B cell (primary cell): ENCODE measurements around the gene MINDY4B. TPM values are rescaled to one million over a fixed set of nuclear protein-coding genes. Genes with fewer than 3 reads are reported as not detected.

Experiments
- ATAC-seq: fragments of 200-7000 bp; cut with Tn5 transposase; one replicate; pipeline ENCODE4 v1.10.0; 2021; ENCODE audit warnings: low read depth, mild to moderate bottlenecking, moderate number of reproducible peaks, moderate library complexity
- CTCF ChIA-PET: fragments of 350-600 bp; sonication (Branson Sonifier 250); formaldehyde crosslinking; loops from one replicate; lab custom pipeline; 2021; ENCODE audit warnings: antibody characterized with exemption, inconsistent platforms; lab: Charles Lee
- POLR2A ChIA-PET: fragments of 350-600 bp; sonication (Branson Sonifier 250); formaldehyde crosslinking; loops from one replicate; lab custom pipeline; 2021; ENCODE audit warnings: antibody characterized with exemption; lab: Charles Lee
- DNase-seq: peaks from one replicate; pipeline ENCODE4 v3.0.0; 2013
- H2AFZ ChIP-seq: 2 replicates; pipeline ENCODE4 v1.6.1; 2012; ENCODE audit warnings: mild to moderate bottlenecking, low read depth, low read length; ENCODE audit not compliant: insufficient read depth, poor library complexity, severe bottlenecking
- H3K27ac ChIP-seq, 2 donors: 1 replicate in 1 of 2; 2 replicates in 1 of 2; pipeline ENCODE4 v1.5.1; 2012 to 2013; ENCODE audit warnings: low read length in 2 of 2, mild to moderate bottlenecking in 2 of 2, moderate library complexity in 1 of 2
- H3K27me3 ChIP-seq, 4 experiments: fragments of 200-600 bp in 1 of 4; sonication (generic) in 1 of 4; replicated peaks in 1 of 4; 1 replicate in 2 of 4; 2 replicates in 2 of 4; pipeline versions ENCODE4 v1.6.1 to v1.7.0; 2013 to 2016; ENCODE audit warnings: low read length in 3 of 4, mild to moderate bottlenecking in 2 of 4, mixed read lengths in 1 of 4, moderate library complexity in 1 of 4; ENCODE audit not compliant: insufficient read depth in 4 of 4, control insufficient read depth in 3 of 4; ENCODE audit errors: control extremely low read depth in 1 of 4
- H3K36me3 ChIP-seq, 2 experiments: replicated peaks in 1 of 2; 1 replicate in 1 of 2; 2 replicates in 1 of 2; pipeline versions ENCODE4 v1.6.1 to v1.7.1; 2013; ENCODE audit warnings: low read length in 1 of 2; ENCODE audit not compliant: insufficient read depth in 2 of 2, control insufficient read depth in 1 of 2; ENCODE audit errors: control extremely low read depth in 1 of 2, extremely low read depth in 1 of 2
- H3K4me1 ChIP-seq, 2 donors: fragments of 200-600 bp in 1 of 2; sonication (generic) in 1 of 2; 1 replicate in 1 of 2; 2 replicates in 1 of 2; pipeline versions ENCODE4 v1.5.1 to v1.6.1; 2013 to 2017; ENCODE audit warnings: low read length in 2 of 2; ENCODE audit not compliant: control insufficient read depth in 2 of 2, insufficient read depth in 2 of 2
- H3K4me2 ChIP-seq: replicated peaks from 2 replicates; pipeline ENCODE3; 2012; ENCODE audit warnings: mild to moderate bottlenecking, low read depth, low read length; ENCODE audit not compliant: poor library complexity, severe bottlenecking
- H3K4me3 ChIP-seq, 5 experiments: fragments of 200-600 bp in 1 of 5; sonication (generic) in 1 of 5; 1 replicate in 3 of 5; 2 replicates in 2 of 5; pipeline versions ENCODE4 v1.5.1 to v1.7.0; 2011 to 2016; ENCODE audit warnings: low read length in 4 of 5, mild to moderate bottlenecking in 4 of 5, low read depth in 2 of 5, control low read depth in 1 of 5, moderate library complexity in 1 of 5; ENCODE audit not compliant: insufficient read depth in 1 of 5; ENCODE audit errors: control extremely low read depth in 1 of 5, extremely low read depth in 1 of 5
- H3K79me2 ChIP-seq: fragments of 200-600 bp; sonication (generic); one replicate; pipeline ENCODE4 v1.6.0; 2016; ENCODE audit warnings: low read length; ENCODE audit not compliant: control insufficient read depth, insufficient read depth
- H3K9ac ChIP-seq: fragments of 200-600 bp; sonication (generic); 2 replicates; pipeline ENCODE4 v1.6.1; 2017; ENCODE audit warnings: mild to moderate bottlenecking, low read length, moderate library complexity
- H3K9me3 ChIP-seq, 3 donors: one replicate each; pipeline versions ENCODE4 v1.6.1 to v1.7.1; 2013; ENCODE audit warnings: low read length in 2 of 3; ENCODE audit not compliant: control insufficient read depth in 2 of 3, insufficient read depth in 1 of 3; ENCODE audit errors: control extremely low read depth in 1 of 3
- H4K20me1 ChIP-seq: 2 replicates; pipeline ENCODE4 v1.6.0; 2012; ENCODE audit warnings: mild to moderate bottlenecking, low read length; ENCODE audit not compliant: insufficient read depth, control insufficient read depth, poor library complexity, severe bottlenecking
- H3K27ac Mint-ChIP-seq: one replicate; pipeline ENCODE4 v1.8.0; 2021; ENCODE audit warnings: mixed read lengths
- H3K27me3 Mint-ChIP-seq: one replicate; pipeline ENCODE4 v1.8.0; 2021; ENCODE audit warnings: mixed read lengths
- H3K4me1 Mint-ChIP-seq: one replicate; pipeline ENCODE4 v1.8.0; 2021; ENCODE audit warnings: mixed read lengths
- H3K4me3 Mint-ChIP-seq: one replicate; pipeline ENCODE4 v1.8.0; 2021; ENCODE audit warnings: mixed read lengths
- H3K9me3 Mint-ChIP-seq: one replicate; pipeline ENCODE4 v1.8.0; 2022; ENCODE audit warnings: mixed read lengths; ENCODE audit not compliant: insufficient read depth
- EZH2 ChIP-seq: IDR thresholded peaks from 2 replicates; pipeline ENCODE4 v1.6.1; 2012; ENCODE audit warnings: borderline replicate concordance, low read depth, mild to moderate bottlenecking, moderate library complexity, low read length; ENCODE audit not compliant: insufficient read depth, poor library complexity, severe bottlenecking
- WGBS: methylation state at CpG from one replicate; pipeline ENCODE4 v1.1.5; 2013; ENCODE audit warnings: missing lambda C conversion rate; ENCODE audit not compliant: insufficient coverage; 5-methylcytosine and 5-hydroxymethylcytosine counted together
- intact Hi-C: fragments of 100-400 bp; cut with micrococcal nuclease; formaldehyde crosslinking; loops from one replicate; pipeline ENCODE4 v1.10.0; 2022
- polyA plus RNA-seq: library from polyadenylated mRNA; depleted of rRNA; stranded (reverse); fragments of >200 nt; gene quantifications from 2 replicates; pipeline ENCODE4 v1.2.3, GENCODE V29; 2012
- total RNA-seq, 2 donors: library from RNA; stranded (reverse); fragments of 120-200 nt in 1 of 2; gene quantifications; 1 replicate in 1 of 2; 2 replicates in 1 of 2; pipeline versions ENCODE4 v1.2.3 to v1.2.4, GENCODE V29; 2013 to 2022
- TF ChIP-seq, protein P1 (sequence below): fragments of 200-600 bp; IDR thresholded peaks from one replicate; pipeline ENCODE4 v1.8.0; 2022; ENCODE audit warnings: antibody characterized with exemption, mild to moderate bottlenecking

The MINDY4B gene
- total and polyA plus RNA-seq, 2 donors (not counting 1 experiment from before 2014, with no cell fraction given): not detected

DNA sequence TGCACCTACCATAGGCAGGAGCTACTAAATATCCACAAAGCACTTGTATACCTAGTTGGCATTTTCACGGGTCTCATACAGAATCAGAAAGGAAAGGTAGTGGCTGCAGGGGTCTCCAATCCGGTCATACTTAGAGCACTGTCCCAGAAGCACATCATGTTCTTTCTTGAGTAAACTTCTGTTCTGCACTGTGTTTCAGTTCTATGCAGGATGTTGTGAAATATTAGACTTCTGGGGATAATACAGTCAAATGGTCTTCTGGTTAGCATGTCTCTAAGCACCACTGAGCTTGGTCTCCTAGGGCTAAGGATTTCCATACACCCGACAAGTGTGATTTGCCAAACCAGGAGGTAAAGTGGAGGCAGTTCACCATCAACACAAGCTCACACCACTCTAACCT lies 27.9 kb downstream of the MINDY4B start:
- H3K4me1 ChIP-seq: no peaks in the 10 kb centered on the region
- ATAC-seq (no peak), DNase-seq (no peak)
- Mint-ChIP-seq H3K27me3 (no peaks in the 10 kb centered on the region), H3K27ac (no peak overlapping the region), H3K4me1 (no peaks in the 10 kb centered on the region), H3K4me3 (no peak overlapping the region), H3K9me3 (no peaks in the 10 kb centered on the region)
- ChIA-PET CTCF (interaction anchor here (1.2 kb wide), 1 partner anchor 93 kb away, joined by 3 read pairs; no protein-coding TSS in a partner anchor), POLR2A (no interaction called here)
- H3K4me3 ChIP-seq: no peak overlapping the region
- TF ChIP-seq, protein P1, sequence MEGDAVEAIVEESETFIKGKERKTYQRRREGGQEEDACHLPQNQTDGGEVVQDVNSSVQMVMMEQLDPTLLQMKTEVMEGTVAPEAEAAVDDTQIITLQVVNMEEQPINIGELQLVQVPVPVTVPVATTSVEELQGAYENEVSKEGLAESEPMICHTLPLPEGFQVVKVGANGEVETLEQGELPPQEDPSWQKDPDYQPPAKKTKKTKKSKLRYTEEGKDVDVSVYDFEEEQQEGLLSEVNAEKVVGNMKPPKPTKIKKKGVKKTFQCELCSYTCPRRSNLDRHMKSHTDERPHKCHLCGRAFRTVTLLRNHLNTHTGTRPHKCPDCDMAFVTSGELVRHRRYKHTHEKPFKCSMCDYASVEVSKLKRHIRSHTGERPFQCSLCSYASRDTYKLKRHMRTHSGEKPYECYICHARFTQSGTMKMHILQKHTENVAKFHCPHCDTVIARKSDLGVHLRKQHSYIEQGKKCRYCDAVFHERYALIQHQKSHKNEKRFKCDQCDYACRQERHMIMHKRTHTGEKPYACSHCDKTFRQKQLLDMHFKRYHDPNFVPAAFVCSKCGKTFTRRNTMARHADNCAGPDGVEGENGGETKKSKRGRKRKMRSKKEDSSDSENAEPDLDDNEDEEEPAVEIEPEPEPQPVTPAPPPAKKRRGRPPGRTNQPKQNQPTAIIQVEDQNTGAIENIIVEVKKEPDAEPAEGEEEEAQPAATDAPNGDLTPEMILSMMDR: no peak
- TF ChIP-seq EZH2: no peak
- no peaks in the 10 kb centered on the region for H3K27me3 ChIP-seq
- WGBS: 100% methylated on average over 1 of the region's 3 CpGs
- H3K79me2 ChIP-seq: no peaks in the 10 kb centered on the region
- no peak overlapping the region for H3K9ac ChIP-seq
- no peaks in the 10 kb centered on the region for H3K36me3 ChIP-seq
- H3K27ac ChIP-seq: no peak overlapping the region
- intact Hi-C loops: no loop called here
- H2AFZ ChIP-seq: no peak overlapping the region
- no peak overlapping the region for H3K4me2 ChIP-seq
- no peaks in the 10 kb centered on the region for H3K9me3 ChIP-seq
- H4K20me1 ChIP-seq: no peaks in the 10 kb centered on the region

DNA sequence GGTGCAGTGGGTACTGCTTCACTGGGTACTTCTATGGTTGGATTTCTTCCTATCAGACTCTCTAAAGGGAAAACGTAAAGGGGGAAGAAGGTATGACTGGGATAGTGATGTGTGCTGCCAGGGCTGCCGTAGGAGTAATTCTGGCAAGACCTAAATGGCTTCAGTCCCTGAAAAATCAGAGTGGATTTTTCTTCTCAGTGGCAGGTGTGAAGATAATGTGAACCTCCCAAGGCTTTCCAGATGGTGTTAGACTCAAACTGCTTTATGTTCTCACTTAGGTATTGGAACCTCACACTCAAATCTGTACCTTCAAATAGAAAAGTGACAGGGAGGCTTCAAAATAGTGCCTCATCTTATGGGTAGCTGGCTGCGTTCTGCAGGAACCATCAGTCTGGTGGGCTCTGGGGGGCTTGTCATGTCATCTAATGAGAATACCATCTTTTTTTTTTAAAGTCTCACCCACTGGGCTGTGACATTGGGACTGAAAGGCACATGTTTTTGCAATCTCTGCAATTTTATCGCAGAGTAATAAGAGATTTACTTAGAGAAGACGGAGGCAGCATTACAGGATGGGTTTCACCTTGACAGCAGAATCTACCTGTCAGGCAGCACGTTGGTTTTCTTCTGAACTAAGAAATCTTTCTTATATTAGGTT lies 28.5 kb downstream of the MINDY4B start:
- no peak overlapping the region for H3K9ac ChIP-seq
- no peak for TF ChIP-seq EZH2
- TF ChIP-seq, protein P1: no peak
- no peak overlapping the region for H2AFZ ChIP-seq
- H4K20me1 ChIP-seq: no peaks in the 10 kb centered on the region
- no peak overlapping the region for H3K4me2 ChIP-seq
- intact Hi-C loops: no loop called here
- no peak overlapping the region for H3K4me3 ChIP-seq
- POLR2A ChIA-PET: no interaction called here
- no peak overlapping the region for H3K4me3 Mint-ChIP-seq
- WGBS: 89% methylated on average over 5 of the region's 6 CpGs
- DNase-seq (no peak), ATAC-seq (no peak)
- no peak overlapping the region for H3K27ac ChIP-seq
- no peaks in the 10 kb centered on the region for H3K27me3 Mint-ChIP-seq
- no peaks in the 10 kb centered on the region for H3K4me1 Mint-ChIP-seq
- H3K9me3 Mint-ChIP-seq: no peaks in the 10 kb centered on the region
- no peaks in the 10 kb centered on the region for H3K9me3 ChIP-seq
- H3K27me3 ChIP-seq: no peaks in the 10 kb centered on the region
- no peaks in the 10 kb centered on the region for H3K36me3 ChIP-seq
- no peaks in the 10 kb centered on the region for H3K79me2 ChIP-seq
- CTCF ChIA-PET: no interaction called here
- H3K4me1 ChIP-seq: no peaks in the 10 kb centered on the region
- no peak overlapping the region for H3K27ac Mint-ChIP-seq
